ENCODE measurements around the gene ATOSA.

GRCh38 chr15:52683580-52683979, 4.4 kb upstream of the ATOSA start:
- TF ChIP-seq TAF1 (IDR thresholded peaks at IDR 0.05; ENCODE audit: borderline replicate concordance, insufficient read depth, low read length), result no peak
- TF ChIP-seq FOXP2 (optimal IDR thresholded peaks at IDR 0.05; ENCODE audit: borderline replicate concordance, extremely low read depth, extremely low read length, insufficient read depth), result no peak
